B cell (primary cell): ENCODE data around the gene KCNH3. TPM values are rescaled to one million over a fixed set of nuclear protein-coding genes. Genes with fewer than 3 reads are reported as not detected.

Experiments
- ATAC-seq: fragments of 200-7000 bp; cut with Tn5 transposase; one replicate; pipeline ENCODE4 v1.10.0; 2021; ENCODE audit warnings: low read depth, mild to moderate bottlenecking, moderate number of reproducible peaks, moderate library complexity
- CTCF ChIA-PET: fragments of 350-600 bp; sonication (Branson Sonifier 250); formaldehyde crosslinking; loops from one replicate; lab custom pipeline; 2021; ENCODE audit warnings: antibody characterized with exemption, inconsistent platforms; lab: Charles Lee
- POLR2A ChIA-PET: fragments of 350-600 bp; sonication (Branson Sonifier 250); formaldehyde crosslinking; loops from one replicate; lab custom pipeline; 2021; ENCODE audit warnings: antibody characterized with exemption; lab: Charles Lee
- DNase-seq: peaks from one replicate; pipeline ENCODE4 v3.0.0; 2013
- H2AFZ ChIP-seq: 2 replicates; pipeline ENCODE4 v1.6.1; 2012; ENCODE audit warnings: mild to moderate bottlenecking, low read depth, low read length; ENCODE audit not compliant: insufficient read depth, poor library complexity, severe bottlenecking
- H3K27ac ChIP-seq, 2 donors: 1 replicate in 1 of 2; 2 replicates in 1 of 2; pipeline ENCODE4 v1.5.1; 2012 to 2013; ENCODE audit warnings: low read length in 2 of 2, mild to moderate bottlenecking in 2 of 2, moderate library complexity in 1 of 2
- H3K27me3 ChIP-seq, 4 experiments: fragments of 200-600 bp in 1 of 4; sonication (generic) in 1 of 4; replicated peaks in 1 of 4; 1 replicate in 2 of 4; 2 replicates in 2 of 4; pipeline versions ENCODE4 v1.6.1 to v1.7.0; 2013 to 2016; ENCODE audit warnings: low read length in 3 of 4, mild to moderate bottlenecking in 2 of 4, mixed read lengths in 1 of 4, moderate library complexity in 1 of 4; ENCODE audit not compliant: insufficient read depth in 4 of 4, control insufficient read depth in 3 of 4; ENCODE audit errors: control extremely low read depth in 1 of 4
- H3K36me3 ChIP-seq, 2 experiments: replicated peaks in 1 of 2; 1 replicate in 1 of 2; 2 replicates in 1 of 2; pipeline versions ENCODE4 v1.6.1 to v1.7.1; 2013; ENCODE audit warnings: low read length in 1 of 2; ENCODE audit not compliant: insufficient read depth in 2 of 2, control insufficient read depth in 1 of 2; ENCODE audit errors: control extremely low read depth in 1 of 2, extremely low read depth in 1 of 2
- H3K4me1 ChIP-seq, 2 donors: fragments of 200-600 bp in 1 of 2; sonication (generic) in 1 of 2; 1 replicate in 1 of 2; 2 replicates in 1 of 2; pipeline versions ENCODE4 v1.5.1 to v1.6.1; 2013 to 2017; ENCODE audit warnings: low read length in 2 of 2; ENCODE audit not compliant: control insufficient read depth in 2 of 2, insufficient read depth in 2 of 2
- H3K4me2 ChIP-seq: replicated peaks from 2 replicates; pipeline ENCODE3; 2012; ENCODE audit warnings: mild to moderate bottlenecking, low read depth, low read length; ENCODE audit not compliant: poor library complexity, severe bottlenecking
- H3K4me3 ChIP-seq, 5 experiments: fragments of 200-600 bp in 1 of 5; sonication (generic) in 1 of 5; 1 replicate in 3 of 5; 2 replicates in 2 of 5; pipeline versions ENCODE4 v1.5.1 to v1.7.0; 2011 to 2016; ENCODE audit warnings: low read length in 4 of 5, mild to moderate bottlenecking in 4 of 5, low read depth in 2 of 5, control low read depth in 1 of 5, moderate library complexity in 1 of 5; ENCODE audit not compliant: insufficient read depth in 1 of 5; ENCODE audit errors: control extremely low read depth in 1 of 5, extremely low read depth in 1 of 5
- H3K79me2 ChIP-seq: fragments of 200-600 bp; sonication (generic); one replicate; pipeline ENCODE4 v1.6.0; 2016; ENCODE audit warnings: low read length; ENCODE audit not compliant: control insufficient read depth, insufficient read depth
- H3K9ac ChIP-seq: fragments of 200-600 bp; sonication (generic); 2 replicates; pipeline ENCODE4 v1.6.1; 2017; ENCODE audit warnings: mild to moderate bottlenecking, low read length, moderate library complexity
- H3K9me3 ChIP-seq, 3 donors: one replicate each; pipeline versions ENCODE4 v1.6.1 to v1.7.1; 2013; ENCODE audit warnings: low read length in 2 of 3; ENCODE audit not compliant: control insufficient read depth in 2 of 3, insufficient read depth in 1 of 3; ENCODE audit errors: control extremely low read depth in 1 of 3
- H4K20me1 ChIP-seq: 2 replicates; pipeline ENCODE4 v1.6.0; 2012; ENCODE audit warnings: mild to moderate bottlenecking, low read length; ENCODE audit not compliant: insufficient read depth, control insufficient read depth, poor library complexity, severe bottlenecking
- H3K27ac Mint-ChIP-seq: one replicate; pipeline ENCODE4 v1.8.0; 2021; ENCODE audit warnings: mixed read lengths
- H3K27me3 Mint-ChIP-seq: one replicate; pipeline ENCODE4 v1.8.0; 2021; ENCODE audit warnings: mixed read lengths
- H3K4me1 Mint-ChIP-seq: one replicate; pipeline ENCODE4 v1.8.0; 2021; ENCODE audit warnings: mixed read lengths
- H3K4me3 Mint-ChIP-seq: one replicate; pipeline ENCODE4 v1.8.0; 2021; ENCODE audit warnings: mixed read lengths
- H3K9me3 Mint-ChIP-seq: one replicate; pipeline ENCODE4 v1.8.0; 2022; ENCODE audit warnings: mixed read lengths; ENCODE audit not compliant: insufficient read depth
- CTCF ChIP-seq: fragments of 200-600 bp; IDR thresholded peaks from one replicate; pipeline ENCODE4 v1.8.0; 2022; ENCODE audit warnings: antibody characterized with exemption, mild to moderate bottlenecking
- EZH2 ChIP-seq: IDR thresholded peaks from 2 replicates; pipeline ENCODE4 v1.6.1; 2012; ENCODE audit warnings: borderline replicate concordance, low read depth, mild to moderate bottlenecking, moderate library complexity, low read length; ENCODE audit not compliant: insufficient read depth, poor library complexity, severe bottlenecking
- WGBS: methylation state at CpG from one replicate; pipeline ENCODE4 v1.1.5; 2013; ENCODE audit warnings: missing lambda C conversion rate; ENCODE audit not compliant: insufficient coverage; 5-methylcytosine and 5-hydroxymethylcytosine counted together
- intact Hi-C: fragments of 100-400 bp; cut with micrococcal nuclease; formaldehyde crosslinking; loops from one replicate; pipeline ENCODE4 v1.10.0; 2022
- polyA plus RNA-seq: library from polyadenylated mRNA; depleted of rRNA; stranded (reverse); fragments of >200 nt; gene quantifications from 2 replicates; pipeline ENCODE4 v1.2.3, GENCODE V29; 2012
- total RNA-seq, 2 donors: library from RNA; stranded (reverse); fragments of 120-200 nt in 1 of 2; gene quantifications; 1 replicate in 1 of 2; 2 replicates in 1 of 2; pipeline versions ENCODE4 v1.2.3 to v1.2.4, GENCODE V29; 2013 to 2022

The KCNH3 gene
- total and polyA plus RNA-seq, 2 donors (not counting 1 experiment from before 2014, with no cell fraction given), result 0.49 to 0.54 TPM

GRCh38 chr12:49583366-49584094, 44.7 kb downstream of the KCNH3 start:
- H3K4me1 ChIP-seq, result no peaks in the 10 kb centered on the region
- DNase-seq, result no peak
- no peak overlapping the region for H3K4me3 ChIP-seq
- no peaks in the 10 kb centered on the region for H3K9me3 Mint-ChIP-seq
- no peak overlapping the region for H3K27ac Mint-ChIP-seq
- no peak overlapping the region for H3K27ac ChIP-seq
- no peak overlapping the region for H3K9ac ChIP-seq
- H4K20me1 ChIP-seq, result peaks cover 15% of the 10 kb centered on the region
- H3K36me3 ChIP-seq, result peaks cover 0 to 23% of the 10 kb centered on the region in 2 experiments
- TF ChIP-seq EZH2, result no peak
- TF ChIP-seq CTCF, result no peak
- ChIA-PET POLR2A (no interaction called here), CTCF (interaction anchor here (0.8 to 3.9 kb wide), 3 partner anchors 158 to 226 kb away, joined by 3 to 34 read pairs (median 3); partner anchors contain the start of gene TMBIM6)
- no peaks in the 10 kb centered on the region for H3K27me3 Mint-ChIP-seq
- no peaks in the 10 kb centered on the region for H3K27me3 ChIP-seq
- H3K9me3 ChIP-seq, result no peaks in the 10 kb centered on the region
- intact Hi-C loops, result loop anchor here (5.0 kb wide), 1 partner anchor 296 kb away; no protein-coding TSS in a partner anchor
- no peak for ATAC-seq
- 100% methylated on average over 8 of the region's 13 CpGs for WGBS
- no peak overlapping the region for H3K4me2 ChIP-seq
- H3K4me1 Mint-ChIP-seq, result peaks cover 5% of the 10 kb centered on the region
- no peak overlapping the region for H3K4me3 Mint-ChIP-seq
- peaks cover 8% of the 10 kb centered on the region for H3K79me2 ChIP-seq
- no peak overlapping the region for H2AFZ ChIP-seq

- Histone ChIP-seq H2AFZ (no peak overlapping the region), H3K27ac (no peak overlapping the region), H3K4me2 (no peak overlapping the region), H3K9ac (no peak overlapping the region), H3K27me3 (no peaks in the 10 kb centered on the region), H4K20me1 (peaks cover 15% of the 10 kb centered on the region), H3K4me1 (no peaks in the 10 kb centered on the region), H3K79me2 (peaks cover 8% of the 10 kb centered on the region), H3K4me3 (no peak overlapping the region), H3K36me3 (peaks cover 0 to 23% of the 10 kb centered on the region in 2 experiments), H3K9me3 (peaks cover 0 to 3% (median 0%) of the 10 kb centered on the region in 3 donors)
- ATAC-seq (no peak), DNase-seq (no peak)
- H3K4me1 Mint-ChIP-seq, result peaks cover 5% of the 10 kb centered on the region
- no peaks in the 10 kb centered on the region for H3K27me3 Mint-ChIP-seq
- TF ChIP-seq CTCF (no peak), EZH2 (no peak)
- no peak overlapping the region for H3K27ac Mint-ChIP-seq
- CTCF ChIA-PET, result interaction anchor here (0.8 to 1.0 kb wide), 2 partner anchors 157 to 227 kb away, joined by 3 read pairs; partner anchors contain the start of gene TMBIM6
- H3K4me3 Mint-ChIP-seq, result no peak overlapping the region
- no peaks in the 10 kb centered on the region for H3K9me3 Mint-ChIP-seq
- intact Hi-C loops, result loop anchor here (5.0 kb wide), 1 partner anchor 297 kb away; no protein-coding TSS in a partner anchor
- POLR2A ChIA-PET, result no interaction called here
- 83% methylated on average over 5 of the region's 7 CpGs for WGBS
Observed at GRCh38 chr12:49584591-49584990, 45.8 kb downstream of the KCNH3 start.
